ENCODE data around the gene CTXND1. TPM values are rescaled to one million over a fixed set of nuclear protein-coding genes. Genes with fewer than 3 reads are reported as not detected.

The CTXND1 gene
- total RNA-seq, 2 experiments from 2014 or later = not detected

- intact Hi-C loops (cut with micrococcal nuclease; ENCODE audit: unreplicated experiment) = no loop called here
- CTCF ChIA-PET (ENCODE audit: unreplicated experiment) = no interaction called here
- no peak overlapping the region for H3K4me3 ChIP-seq (ENCODE audit: low read depth, low read length, poor library complexity, severe bottlenecking)
Observed at GRCh38 chr15:80283531-80283930, 31.5 kb upstream of the CTXND1 start.

GRCh38 chr15:80277147-80277546, 25.1 kb upstream of the CTXND1 start:
- TF ChIP-seq EZH2phosphoT487 (IDR thresholded peaks at IDR 0.05; ENCODE audit: borderline replicate concordance, low read depth, low read length) = no peak
- TF ChIP-seq CTCF (conservative IDR thresholded peaks at IDR 0.05; ENCODE audit: low read length) = no peak
- no peak for DNase-seq (ENCODE audit: low spot score)
- Histone ChIP-seq H4K20me1 (ENCODE audit: insufficient read depth, low read length) (no peaks in the 10 kb centered on the region), H3K4me3 (ENCODE audit: low read depth, low read length, poor library complexity, severe bottlenecking) (no peak overlapping the region), H3K9me3 (ENCODE audit: low read length) (no peaks in the 10 kb centered on the region), H3K4me1 (ENCODE audit: insufficient read depth, low read length, poor library complexity, severe bottlenecking) (no peaks in the 10 kb centered on the region), H2AFZ (ENCODE audit: low read length) (no peak overlapping the region), H3K27ac (ENCODE audit: low read depth, low read length, poor library complexity, severe bottlenecking) (no peak overlapping the region), H3K4me2 (ENCODE audit: low read length) (no peak overlapping the region), H3K36me3 (ENCODE audit: insufficient read depth, low read length) (no peaks in the 10 kb centered on the region), H3K9me2 (ENCODE audit: insufficient read depth, low read length) (no peaks in the 10 kb centered on the region), H3K79me2 (ENCODE audit: insufficient read depth, low read depth, low read length) (no peaks in the 10 kb centered on the region)
- ChIA-PET CTCF (ENCODE audit: unreplicated experiment) (no interaction called here), POLR2A (no interaction called here)
- BruUV-seq (replicated peaks) = no TSS peak
- intact Hi-C loops (cut with micrococcal nuclease; ENCODE audit: unreplicated experiment) = no loop called here

More at GRCh38 chr15:80283531-80283930, 31.5 kb upstream of the CTXND1 start:
- BruUV-seq (replicated peaks) = no TSS peak
- no peaks in the 10 kb centered on the region for H4K20me1 ChIP-seq (ENCODE audit: insufficient read depth, low read length)
- no peak overlapping the region for H2AFZ ChIP-seq (ENCODE audit: low read length)
- no peak overlapping the region for H3K4me2 ChIP-seq (ENCODE audit: low read length)
- DNase-seq (ENCODE audit: low spot score) = no peak
- no peaks in the 10 kb centered on the region for H3K9me2 ChIP-seq (ENCODE audit: insufficient read depth, low read length)
- TF ChIP-seq EZH2phosphoT487 (IDR thresholded peaks at IDR 0.05; ENCODE audit: borderline replicate concordance, low read depth, low read length) (no peak), CTCF (conservative IDR thresholded peaks at IDR 0.05; ENCODE audit: low read length) (no peak)
- no peaks in the 10 kb centered on the region for H3K9me3 ChIP-seq (ENCODE audit: low read length)
- POLR2A ChIA-PET = interaction anchor here (0.7 kb wide), 2 partner anchors 11 to 1000 kb away, joined by 3 read pairs; no protein-coding TSS in a partner anchor
- H3K36me3 ChIP-seq (ENCODE audit: insufficient read depth, low read length) = no peaks in the 10 kb centered on the region
- H3K4me1 ChIP-seq (ENCODE audit: insufficient read depth, low read length, poor library complexity, severe bottlenecking) = no peaks in the 10 kb centered on the region
- H3K79me2 ChIP-seq (ENCODE audit: insufficient read depth, low read depth, low read length) = no peaks in the 10 kb centered on the region
- H3K27ac ChIP-seq (ENCODE audit: low read depth, low read length, poor library complexity, severe bottlenecking) = no peak overlapping the region

- Histone ChIP-seq H3K4me1 (ENCODE audit: insufficient read depth, low read length, poor library complexity, severe bottlenecking) (no peaks in the 10 kb centered on the region), H3K4me2 (ENCODE audit: low read length) (no peak overlapping the region), H4K20me1 (ENCODE audit: insufficient read depth, low read length) (no peaks in the 10 kb centered on the region), H3K9me3 (ENCODE audit: low read length) (no peaks in the 10 kb centered on the region), H3K36me3 (ENCODE audit: insufficient read depth, low read length) (no peaks in the 10 kb centered on the region), H3K79me2 (ENCODE audit: insufficient read depth, low read depth, low read length) (no peaks in the 10 kb centered on the region), H3K27ac (ENCODE audit: low read depth, low read length, poor library complexity, severe bottlenecking) (no peak overlapping the region), H3K9me2 (ENCODE audit: insufficient read depth, low read length) (no peaks in the 10 kb centered on the region), H3K4me3 (ENCODE audit: low read depth, low read length, poor library complexity, severe bottlenecking) (no peak overlapping the region), H2AFZ (ENCODE audit: low read length) (no peak overlapping the region)
- CTCF ChIA-PET (ENCODE audit: unreplicated experiment) = no interaction called here
- POLR2A ChIA-PET = no interaction called here
- BruUV-seq (replicated peaks) = no TSS peak
- intact Hi-C loops (cut with micrococcal nuclease; ENCODE audit: unreplicated experiment) = no loop called here
- TF ChIP-seq CTCF (conservative IDR thresholded peaks at IDR 0.05; ENCODE audit: low read length) = no peak
- TF ChIP-seq EZH2phosphoT487 (IDR thresholded peaks at IDR 0.05; ENCODE audit: borderline replicate concordance, low read depth, low read length) = no peak
- no peak for DNase-seq (ENCODE audit: low spot score)
Observed at GRCh38 chr15:80275961-80276360, 23.9 kb upstream of the CTXND1 start.

All from OCI-LY7 (cell line).